NCI-H82 treated with DMSO at 0.1 percent for 48 hours (cell line): Measurements from ENCODE around the gene CCKAR.
"Not testable (repeated sequence)": the region's sequence is repeated elsewhere in the genome, so short reads cannot be mapped to it uniquely, and the experiment has no call there.

ENCODE experiments used
- DNase-seq: peaks from one replicate; lab custom pipeline; 2025; ENCODE audit not compliant: unreplicated experiment; lab: John Stamatoyannopoulos, UW

CCKAR gene

DNA sequence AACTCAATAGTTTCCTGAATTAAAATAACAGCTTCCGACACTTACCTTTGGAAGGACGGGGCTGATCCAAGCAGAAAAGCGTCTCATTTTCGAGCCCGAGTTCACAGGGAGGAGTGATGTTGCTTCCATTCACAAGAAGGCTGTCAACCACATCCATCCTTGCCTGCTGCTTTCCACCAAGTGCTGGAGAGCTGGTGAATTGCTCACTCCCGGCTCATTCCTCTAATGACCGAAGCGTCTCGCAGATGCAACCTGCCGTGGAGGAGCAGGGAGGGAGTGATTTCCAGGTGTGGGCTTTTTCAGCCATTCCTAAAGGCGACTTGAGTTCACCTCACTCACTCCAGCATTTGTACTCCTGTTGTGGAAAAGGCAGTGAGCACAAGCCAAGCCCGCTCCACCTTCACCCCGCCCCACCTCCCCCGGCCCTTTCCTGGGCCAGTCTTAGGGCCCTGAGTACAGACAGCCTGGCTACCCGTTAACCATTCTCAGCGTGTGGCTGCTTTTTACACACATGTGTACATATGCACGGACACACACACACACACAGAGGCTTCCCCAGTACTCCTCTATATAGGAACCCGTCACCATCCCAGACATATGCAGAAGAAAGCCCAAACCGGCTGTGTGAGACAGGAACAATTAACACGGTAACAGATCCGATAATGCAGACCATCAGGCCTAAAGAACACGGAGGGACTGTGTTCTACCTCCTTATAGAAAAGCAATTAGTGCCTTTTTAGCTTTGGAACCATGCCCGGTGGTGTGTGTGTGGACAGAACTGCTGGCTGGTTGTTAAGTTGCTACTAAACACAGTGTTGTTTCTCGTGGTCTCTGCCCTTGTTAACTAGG lies at the start of gene CCKAR:
TSS of gene CCKAR (minus strand) at position 374 of the 849 bp plus-strand sequence. CDS start at position 157, 217 bp downstream.
- no peak for DNase-seq

- no peak for DNase-seq
Observed at GRCh38 chr4:26533685-26534084, 43.4 kb upstream of the CCKAR start.

- DNase-seq: no peak
Observed at GRCh38 chr4:26531491-26532116, 41.3 kb upstream of the CCKAR start.

- DNase-seq: no peak
Observed at GRCh38 chr4:26530099-26530498, 39.8 kb upstream of the CCKAR start.

DNA sequence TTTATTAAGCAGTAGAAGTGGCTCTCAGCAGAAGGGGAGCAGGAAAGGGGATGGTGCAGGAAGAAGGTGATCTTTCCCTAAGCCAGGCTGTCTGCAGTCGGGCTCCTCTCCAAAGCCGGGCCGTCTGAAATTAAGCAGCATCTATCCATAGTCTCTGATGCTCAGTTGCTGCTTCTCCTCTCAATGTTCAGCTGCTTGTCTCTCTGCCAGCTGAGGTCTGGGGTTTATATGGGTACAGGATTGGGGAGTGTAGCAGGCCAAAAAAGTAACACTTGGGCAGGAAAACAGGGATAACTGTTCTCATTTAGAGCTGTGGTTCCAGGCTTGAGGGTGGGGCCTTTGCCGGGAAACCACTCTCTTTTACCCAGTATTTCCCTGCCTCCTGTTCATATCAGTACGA lies 39.2 kb upstream of the CCKAR start:
- DNase-seq: no peak

DNA sequence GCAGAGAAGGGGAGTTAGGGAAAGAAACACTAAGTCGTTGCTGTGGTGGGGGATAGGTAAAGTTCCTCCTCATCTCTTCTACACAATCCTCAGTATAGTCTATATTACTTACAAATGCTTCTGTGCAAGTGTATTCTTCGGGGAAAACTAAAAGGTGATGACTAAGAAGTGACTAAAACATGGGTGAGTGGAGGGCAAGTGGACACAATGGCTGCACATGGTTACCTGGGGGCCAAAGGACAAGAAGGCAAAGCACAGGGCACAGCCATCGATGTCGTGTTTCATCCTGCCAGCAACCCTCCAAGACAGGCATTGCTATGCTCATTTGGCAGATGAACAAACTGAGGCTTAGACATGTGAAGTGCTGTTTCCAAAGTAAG lies 35.5 kb upstream of the CCKAR start:
- DNase-seq: no peak

DNA sequence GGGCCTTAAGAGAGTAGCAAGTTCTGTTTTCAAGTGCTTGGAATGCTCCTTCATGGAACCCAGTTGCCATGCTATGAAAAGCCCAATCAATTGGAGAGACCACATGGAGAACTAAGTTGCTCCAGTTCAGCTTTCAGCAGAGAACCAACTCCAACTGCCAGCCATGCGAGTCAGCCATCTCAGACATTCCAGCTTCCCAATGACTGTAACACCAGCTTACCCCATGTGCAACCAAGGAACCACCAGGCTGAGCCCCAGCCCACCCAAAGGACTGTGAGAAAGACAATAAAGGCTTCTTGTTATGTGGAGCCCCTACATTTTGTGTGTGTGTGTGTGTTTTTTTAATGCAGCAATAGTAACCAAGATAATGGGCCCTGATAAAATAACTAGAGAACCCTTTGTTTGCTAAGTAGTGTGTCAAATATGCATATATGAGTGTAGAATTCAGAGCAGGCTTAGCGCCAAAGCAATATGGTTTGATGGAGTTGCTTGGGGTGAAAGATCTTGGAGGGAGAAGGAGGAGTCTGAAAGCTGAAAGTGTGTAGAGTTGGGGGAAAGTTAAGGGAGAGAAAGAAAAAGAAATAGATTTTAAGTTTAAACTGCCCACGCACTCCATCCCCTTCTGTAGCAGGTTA lies 35.0 kb upstream of the CCKAR start:
- DNase-seq: no peak

DNA sequence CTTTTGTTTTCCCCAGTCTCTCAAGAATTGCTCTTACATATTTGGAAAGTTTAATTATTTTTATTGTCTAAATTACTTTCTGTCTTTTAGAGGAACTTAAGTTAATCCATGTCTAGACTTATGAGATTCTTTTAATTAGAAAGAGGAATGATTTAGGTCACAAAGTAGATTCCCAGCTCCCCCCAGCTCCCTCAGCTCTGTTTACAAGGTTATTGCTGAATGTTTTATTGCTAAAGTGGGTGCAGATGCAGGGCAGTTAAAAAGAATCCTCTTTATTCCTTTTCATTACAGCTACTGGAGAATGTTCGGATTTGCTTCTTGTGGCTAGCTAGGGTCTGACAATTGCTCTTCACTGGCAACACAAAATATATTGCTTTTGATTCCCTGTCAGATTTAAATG lies 33.7 kb upstream of the CCKAR start:
- DNase-seq: no peak

DNA sequence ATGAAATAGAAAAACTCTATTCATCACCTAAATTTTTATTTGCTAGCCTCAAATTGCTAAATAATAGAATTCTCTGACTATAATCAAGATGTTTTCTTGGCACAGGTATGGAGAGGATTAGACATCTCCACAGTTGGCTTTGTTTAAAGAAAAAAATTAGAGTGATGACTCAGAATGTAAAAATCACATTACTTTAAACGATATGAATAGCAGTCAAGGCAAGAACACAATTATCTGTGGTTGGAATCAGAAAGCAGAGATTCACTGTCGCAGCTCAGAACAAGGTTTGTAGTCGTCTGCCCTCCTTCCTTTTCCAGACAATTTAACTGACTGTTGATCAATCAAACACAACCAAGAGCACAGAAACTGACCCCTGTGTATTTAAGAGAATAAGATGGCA lies 32.2 kb upstream of the CCKAR start:
- DNase-seq: no peak

- no peak for DNase-seq
Observed at GRCh38 chr4:26520728-26521450, 30.6 kb upstream of the CCKAR start.

GRCh38 chr4:26515936-26516335 lies 25.7 kb upstream of the CCKAR start:
- no peak for DNase-seq

DNA sequence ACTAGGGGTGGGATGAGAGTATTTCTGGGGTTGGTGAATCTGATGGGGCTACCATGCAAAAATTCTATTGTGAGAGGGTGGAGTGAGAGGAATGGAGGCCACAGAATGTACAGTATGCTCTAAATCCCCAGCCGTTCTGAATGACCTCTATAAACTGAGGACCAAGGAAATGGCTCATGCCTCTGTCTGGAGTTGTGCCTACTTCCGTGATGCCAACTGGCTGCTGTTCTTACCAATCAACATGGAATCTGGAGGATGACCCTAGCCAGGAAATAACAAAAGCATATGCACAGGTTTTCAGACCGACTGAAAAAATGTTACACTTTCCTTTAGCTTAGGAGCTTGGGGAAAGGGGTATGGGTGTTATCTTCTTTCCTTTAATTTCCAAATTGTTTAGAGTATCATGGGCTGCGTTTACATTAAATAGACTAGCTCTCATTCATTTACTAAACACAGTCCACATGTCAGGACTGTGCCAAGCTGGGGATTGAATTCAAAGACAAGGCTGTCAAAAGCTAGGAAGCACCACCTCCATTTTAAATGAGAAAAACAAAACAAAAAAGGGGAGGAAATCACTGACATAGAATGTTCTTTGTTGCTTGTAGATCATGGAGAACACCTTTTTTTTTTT lies 20.2 kb upstream of the CCKAR start:
- DNase-seq: no peak

DNA sequence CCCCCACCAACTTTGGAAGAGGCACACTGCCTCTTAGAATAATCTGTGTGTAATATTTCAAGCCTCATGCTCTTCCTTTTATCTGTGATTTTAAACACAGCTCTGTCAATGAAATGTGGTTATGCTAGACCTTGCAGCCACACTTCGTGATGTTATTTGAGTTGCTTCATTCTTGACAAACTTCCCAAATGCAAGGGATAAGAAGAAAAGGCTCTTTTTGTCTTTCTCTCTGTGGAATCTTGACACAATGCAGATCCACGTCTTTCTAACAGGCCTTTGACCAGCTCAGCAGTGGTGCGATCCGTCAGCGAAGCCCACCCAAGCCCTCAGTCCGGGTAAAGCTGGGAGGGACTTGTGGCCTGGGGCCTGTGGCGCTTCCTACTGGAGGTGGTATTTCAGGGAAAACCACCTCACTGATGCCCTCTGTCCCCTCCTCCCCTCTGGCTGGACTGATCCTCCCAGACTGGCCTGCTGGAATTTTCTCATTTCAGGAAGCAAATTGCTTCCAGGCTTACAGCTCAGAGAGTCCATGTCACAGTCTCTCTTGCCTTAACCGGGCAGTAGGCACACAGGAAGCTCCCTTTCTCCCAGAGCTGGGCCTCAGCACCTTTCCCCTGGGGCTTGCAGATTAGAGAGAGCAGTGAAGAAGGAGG lies 19.5 kb upstream of the CCKAR start:
- DNase-seq: no peak

DNA sequence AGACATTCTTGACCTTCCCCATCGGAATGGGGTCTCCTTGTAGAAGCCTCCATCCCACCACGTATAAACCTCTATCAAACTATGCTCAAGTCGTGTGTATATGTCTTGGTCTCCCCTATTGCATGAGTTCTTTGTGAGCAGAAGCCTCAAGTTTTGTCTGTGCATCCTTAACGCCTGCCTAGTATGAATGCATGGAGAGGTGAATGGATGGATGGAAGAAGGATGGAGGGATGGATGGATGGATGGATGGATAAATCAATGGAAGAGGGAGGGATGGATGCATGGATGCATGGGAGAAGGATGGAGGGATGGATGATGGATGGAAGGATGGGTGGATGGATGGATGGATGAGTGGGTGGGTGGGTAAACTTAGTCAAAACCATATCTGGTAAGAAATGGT lies 17.0 kb upstream of the CCKAR start:
- DNase-seq: no peak

DNA sequence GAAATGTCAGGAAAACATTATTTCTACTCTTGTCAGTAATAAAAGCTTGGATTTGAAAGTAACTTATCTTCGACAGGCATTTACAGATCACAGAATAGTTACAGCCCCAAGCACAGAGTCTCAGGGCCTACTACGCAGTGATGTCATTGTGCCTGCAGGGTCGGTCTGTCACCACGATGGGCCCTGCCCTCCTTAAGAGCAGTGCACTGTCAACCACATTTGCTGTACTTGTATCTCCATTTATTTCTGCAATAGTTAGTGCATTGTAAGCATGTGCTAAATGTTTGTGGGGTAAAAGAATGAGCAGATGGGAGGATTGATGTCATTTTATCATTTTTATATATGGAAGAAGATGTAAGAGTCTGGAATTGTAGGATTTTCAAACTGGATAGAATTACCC lies 13.6 kb upstream of the CCKAR start:
- no peak for DNase-seq

DNA sequence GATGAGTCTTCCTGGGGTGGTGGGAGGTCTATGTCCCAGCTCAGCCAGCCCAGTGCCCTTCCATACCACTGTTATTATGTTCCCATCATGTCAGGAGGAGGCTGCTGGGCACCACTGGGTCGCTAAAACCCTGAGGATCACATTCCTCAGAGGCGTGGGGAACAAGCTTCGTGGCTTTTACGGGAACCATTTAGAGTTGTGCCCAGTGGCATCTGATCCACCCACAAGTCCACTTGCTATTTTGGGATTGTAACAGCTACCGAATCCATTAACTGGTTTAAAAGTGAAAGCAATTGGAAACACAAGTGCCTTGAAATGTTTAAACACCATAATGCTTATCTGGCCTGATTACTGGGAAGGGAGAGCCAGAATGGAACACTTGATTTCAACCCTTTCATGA lies 13.1 kb upstream of the CCKAR start:
- no peak for DNase-seq

- DNase-seq: not testable (repeated sequence)
Observed at GRCh38 chr4:26500565-26500999, 10.3 kb upstream of the CCKAR start.

- no peak for DNase-seq
Observed at GRCh38 chr4:26496207-26496783, 6.0 kb upstream of the CCKAR start.

GRCh38 chr4:26493461-26493860 lies 3.2 kb upstream of the CCKAR start:
- DNase-seq: no peak
